HG03066 (cell line): Measurements from ENCODE around the gene C2orf49.

ENCODE experiments used
- ATAC-seq: cut with Tn5 transposase; IDR thresholded peaks from one replicate; pipeline ENCODE4 v1.9.1; 2021; ENCODE audit warnings: low read depth; ENCODE audit not compliant: unreplicated experiment

The C2orf49 gene

DNA sequence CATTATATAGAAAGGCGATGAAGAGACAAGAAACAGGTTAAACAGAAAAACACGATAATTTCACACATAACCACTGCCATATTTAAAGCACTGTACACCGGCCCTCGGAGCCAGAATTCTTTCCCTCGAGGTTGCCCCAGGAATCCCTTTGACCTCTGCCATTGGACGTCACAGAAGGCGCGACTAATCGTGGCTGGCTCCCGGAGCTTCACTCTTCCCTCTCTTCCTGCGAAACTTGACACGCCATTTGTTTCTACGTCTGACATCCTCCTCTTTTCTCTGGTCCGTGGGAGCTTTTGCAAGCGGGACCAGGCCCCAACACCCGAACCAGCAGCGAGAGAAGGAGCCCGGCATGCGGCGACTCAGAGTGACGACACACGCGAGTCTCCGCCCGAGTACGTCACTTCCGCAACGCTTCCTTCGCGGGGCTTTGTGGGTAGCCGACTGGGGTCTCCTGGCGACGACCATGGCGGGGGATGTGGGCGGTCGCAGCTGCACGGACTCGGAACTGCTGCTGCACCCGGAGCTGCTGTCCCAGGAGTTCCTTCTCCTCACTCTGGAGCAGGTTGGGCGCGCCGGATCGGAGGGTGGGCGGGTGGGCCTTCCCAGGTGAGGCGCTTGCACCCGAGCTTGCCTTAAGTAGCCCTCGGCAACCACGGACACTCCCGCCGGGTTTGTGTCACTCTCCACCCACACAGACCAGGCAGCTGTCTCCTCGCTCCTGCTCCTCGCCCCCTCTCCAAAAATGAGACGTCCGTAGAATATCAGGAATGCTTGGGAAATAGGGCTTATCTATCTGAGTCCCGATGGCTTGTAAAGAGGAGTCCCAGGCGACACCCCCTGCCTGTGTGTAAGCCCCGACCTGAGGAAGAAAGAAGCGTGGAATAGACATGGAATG is at the start of gene C2orf49:
C2orf49 (plus strand) TSS at position 419 of the 898 bp plus-strand sequence; CDS start at position 467, 48 bp downstream.
- ATAC-seq: peak; percentile 97

DNA sequence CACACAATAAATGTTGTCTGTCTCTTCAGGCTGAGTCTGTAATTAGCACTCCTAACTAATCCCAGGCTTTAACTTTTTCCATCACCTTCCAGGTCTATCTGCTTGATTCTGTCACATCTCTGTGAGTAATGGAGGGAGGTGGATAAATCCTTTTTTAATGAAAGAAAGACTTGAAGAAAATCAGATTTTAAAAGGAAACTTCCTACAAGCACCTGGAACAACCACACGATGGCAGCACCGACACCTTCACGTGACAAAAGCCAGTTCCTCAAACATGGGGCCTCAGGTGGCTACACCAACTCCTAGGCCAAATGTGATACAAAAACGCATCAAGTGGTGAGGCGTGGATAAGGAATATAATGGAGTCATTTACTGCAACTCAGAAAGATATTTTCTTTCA is 49.6 kb upstream of the C2orf49 start:
- ATAC-seq: peak; percentile 56

DNA sequence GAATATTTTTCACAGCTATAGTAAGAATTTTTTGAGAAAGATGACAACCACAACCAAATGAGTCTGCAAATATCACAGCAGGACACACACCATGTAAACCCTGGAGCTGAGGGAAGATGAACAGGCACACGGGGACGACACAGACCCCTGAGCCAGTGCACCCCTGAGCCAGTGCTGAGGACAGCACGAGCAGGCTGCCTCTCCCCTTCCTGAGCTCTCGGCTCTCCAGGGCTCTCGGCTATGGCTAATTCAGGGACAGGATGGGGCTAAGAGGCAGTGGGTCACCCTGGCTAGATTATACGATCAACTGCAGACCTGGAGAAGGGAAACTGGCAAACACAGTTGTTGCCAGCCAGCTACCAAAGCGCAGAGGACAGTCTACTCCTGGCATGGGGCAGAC is 49.2 kb upstream of the C2orf49 start:
- ATAC-seq: no peak

DNA sequence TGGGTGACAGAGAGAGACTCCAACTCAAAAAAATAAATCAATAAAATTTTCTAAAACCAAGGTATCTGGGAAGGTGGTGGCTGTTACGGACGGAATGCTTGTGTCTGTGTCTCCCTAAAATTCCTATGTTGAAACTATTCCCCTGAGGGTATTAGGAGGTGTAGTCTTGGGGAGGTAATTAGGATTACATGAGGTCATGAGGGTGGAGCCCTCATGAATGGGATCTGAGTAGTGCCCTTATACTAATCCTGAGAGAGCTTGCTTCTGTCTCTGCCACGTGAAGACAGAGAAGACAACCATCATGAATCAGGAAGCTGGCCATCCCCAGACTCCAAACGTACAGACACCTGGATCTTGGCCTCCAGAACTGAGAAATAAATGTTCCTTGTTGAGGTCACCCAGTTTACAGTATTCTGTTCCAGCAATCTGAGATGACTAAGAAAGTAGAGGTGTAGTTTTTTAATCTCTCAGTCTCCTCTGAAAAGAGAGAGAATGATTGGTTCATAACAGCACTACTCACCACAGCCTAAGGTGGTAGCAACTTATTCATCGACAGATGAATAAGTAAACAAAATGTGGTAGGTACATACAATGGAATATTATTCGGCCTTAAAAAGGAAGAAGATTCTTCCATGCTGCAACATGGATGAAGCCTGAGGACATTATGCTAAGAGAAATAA is 46.2 kb upstream of the C2orf49 start:
- ATAC-seq: no peak

DNA sequence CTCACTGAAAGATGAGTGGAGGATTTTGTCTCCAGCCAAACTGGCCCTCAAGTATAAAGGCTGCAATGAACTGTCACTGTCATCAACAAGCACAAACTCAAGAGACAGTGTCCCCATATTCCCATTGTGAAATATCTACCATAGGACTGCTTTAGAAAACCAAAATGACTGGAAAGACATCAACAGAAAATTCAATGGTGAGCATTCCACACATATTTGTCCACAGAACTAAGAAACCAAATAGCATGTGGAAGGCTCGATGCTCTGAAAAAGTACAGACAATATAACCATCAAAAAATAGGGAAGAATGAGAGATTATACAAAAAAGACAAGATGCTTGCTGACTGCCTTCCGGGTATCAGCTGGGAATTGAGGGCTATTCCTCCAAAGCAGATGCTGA is 45.4 kb upstream of the C2orf49 start:
- no peak for ATAC-seq

DNA sequence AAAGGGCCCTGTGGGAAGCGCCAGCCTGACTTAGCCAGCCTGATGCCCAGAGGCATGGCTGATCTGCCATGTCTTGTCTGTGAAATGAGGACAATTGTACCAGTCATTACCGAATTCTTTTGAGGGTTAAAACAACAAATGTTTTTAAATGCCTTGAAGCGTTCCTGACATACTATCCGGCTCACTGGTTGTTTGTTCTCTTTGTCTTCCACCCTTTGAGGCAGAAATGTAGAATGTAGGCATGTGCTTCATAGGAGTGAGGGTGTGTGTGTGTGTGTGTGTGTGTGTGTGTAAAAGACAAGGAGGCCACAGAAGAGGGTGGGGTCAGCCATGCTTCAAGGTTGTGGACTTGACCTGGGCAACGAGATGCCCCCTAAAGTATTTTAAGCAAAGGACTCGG is 43.3 kb upstream of the C2orf49 start:
- ATAC-seq: no peak

DNA sequence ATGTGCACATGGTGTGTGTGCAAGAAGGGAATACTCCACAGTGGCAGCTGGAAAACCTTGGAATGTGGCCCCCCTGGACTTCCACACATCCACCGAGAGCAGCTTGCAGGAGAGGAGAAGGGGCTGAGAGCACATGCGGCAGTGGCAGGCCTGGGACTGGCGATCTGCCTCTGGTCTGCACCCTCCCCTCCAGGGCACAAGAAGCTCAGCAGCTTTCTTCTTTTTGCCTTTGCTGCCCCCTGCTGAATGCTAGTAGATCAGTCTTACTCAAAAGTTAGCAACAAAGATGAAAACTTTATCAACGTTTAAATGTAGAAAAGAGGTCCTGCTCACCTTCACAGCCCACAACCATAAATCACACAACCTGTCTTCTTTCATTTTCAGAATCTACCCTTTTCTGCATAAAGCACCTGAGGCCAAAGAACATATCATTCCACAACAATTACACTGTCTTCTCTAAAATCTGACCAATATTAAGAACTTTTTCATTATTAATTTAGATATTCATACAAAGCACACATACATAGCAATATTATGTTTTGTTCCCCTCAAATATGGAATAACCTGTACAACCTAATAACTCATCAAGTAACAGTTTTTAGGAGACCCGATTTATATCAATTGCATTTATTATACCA is 42.4 kb upstream of the C2orf49 start:
- no peak for ATAC-seq

DNA sequence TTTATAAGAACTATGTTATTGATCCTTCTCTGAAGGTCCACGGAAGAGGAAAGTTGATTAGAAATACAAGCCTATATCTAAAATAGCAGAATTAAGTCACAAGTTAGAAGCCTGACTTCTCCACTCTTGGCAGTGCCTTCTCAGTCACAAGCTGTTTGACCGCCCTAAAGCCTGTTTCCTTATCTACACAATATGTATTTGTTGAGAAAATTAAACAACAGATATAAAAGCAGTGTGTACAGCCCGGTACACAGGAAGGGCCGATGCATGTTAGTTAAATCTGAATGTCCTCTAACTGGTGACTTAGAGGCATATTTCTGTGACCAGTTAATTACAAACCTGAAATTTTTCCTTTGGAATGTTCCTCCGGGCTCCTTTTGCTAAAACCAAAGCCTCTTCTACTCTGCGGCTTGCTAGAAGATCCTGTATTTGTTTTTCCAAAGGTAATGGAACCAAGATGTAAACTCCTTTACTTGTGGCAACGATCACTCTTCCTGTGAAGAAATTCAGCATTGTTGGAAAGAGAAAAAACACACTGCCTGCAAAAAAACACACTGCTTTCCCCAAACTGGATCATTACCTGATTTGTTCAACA is 41.2 kb upstream of the C2orf49 start:
- ATAC-seq: no peak

DNA sequence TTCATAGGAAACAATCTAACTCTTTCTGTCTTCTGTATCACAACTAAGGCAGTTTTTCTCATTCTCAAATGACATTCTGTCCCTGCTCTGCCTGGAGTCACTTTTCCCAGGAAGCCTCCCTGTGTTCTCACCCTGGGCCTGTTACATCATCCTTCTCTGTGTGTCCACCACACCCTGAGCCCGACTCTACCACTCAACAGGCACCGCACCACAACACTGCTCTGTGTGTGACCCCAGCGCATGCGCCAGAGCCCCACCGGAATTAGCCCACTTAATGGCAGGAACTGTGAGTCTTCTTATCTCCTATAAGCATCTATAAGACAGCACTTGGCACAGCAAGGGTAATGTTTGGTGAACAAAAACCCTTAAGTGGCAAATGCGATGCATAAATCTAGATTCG is 40.1 kb upstream of the C2orf49 start:
- no peak for ATAC-seq

DNA sequence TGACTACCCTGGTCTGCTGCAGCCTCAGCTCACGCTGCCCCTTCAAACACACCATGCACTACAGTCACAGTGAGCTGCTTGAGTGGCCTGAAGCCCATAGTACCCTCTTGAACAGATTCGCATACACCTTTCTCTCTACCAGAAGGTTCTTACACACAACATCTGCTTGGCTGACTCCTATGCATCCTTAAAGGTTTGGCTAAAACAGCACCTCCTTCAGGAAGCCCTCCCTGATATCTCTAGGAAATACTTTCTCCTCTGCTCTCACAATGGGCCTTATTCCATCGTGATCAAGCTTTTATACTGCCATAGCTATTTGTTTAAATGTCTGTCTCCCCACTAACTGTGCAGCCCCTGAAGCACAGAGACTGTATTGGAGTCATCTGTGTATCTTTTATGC is 39.3 kb upstream of the C2orf49 start:
- ATAC-seq: no peak

DNA sequence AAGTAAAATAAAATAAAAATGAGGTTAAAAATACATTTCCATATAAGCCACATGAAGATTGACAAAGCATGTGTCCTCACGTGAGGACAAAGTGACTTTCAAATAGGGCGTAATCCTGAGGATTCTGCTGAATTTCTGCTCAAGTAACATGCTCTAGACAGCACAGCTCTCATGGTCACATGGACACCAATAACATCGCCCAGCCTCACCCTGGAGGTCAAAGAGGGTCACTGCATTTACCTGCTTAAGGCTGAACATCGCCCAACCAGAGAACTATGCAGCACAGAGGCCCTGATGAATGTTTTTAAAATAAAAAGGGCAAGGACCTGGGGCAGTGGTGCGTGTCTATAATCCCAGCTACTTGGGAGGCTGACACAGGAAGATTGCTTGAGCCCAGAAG is 38.0 kb upstream of the C2orf49 start:
- ATAC-seq: no peak

DNA sequence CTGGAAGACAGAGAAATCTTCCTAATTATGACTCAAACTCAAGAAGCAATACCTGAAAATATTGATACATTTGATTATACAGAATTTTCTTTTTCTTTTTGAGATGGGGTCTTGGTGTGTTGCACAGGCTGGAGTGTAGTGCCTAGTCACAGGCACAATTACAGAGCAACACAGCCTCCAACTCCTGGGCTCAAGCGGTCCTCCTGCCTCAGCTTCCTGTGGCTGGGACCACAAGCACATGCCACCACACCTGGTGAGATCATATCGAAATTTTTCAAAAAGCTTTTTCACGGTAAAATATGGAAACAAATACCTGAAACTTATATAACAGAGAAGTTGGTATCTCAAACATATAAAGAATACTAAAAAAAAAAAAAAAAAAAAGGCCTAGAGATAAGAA is 35.7 kb upstream of the C2orf49 start:
- ATAC-seq: no peak

DNA sequence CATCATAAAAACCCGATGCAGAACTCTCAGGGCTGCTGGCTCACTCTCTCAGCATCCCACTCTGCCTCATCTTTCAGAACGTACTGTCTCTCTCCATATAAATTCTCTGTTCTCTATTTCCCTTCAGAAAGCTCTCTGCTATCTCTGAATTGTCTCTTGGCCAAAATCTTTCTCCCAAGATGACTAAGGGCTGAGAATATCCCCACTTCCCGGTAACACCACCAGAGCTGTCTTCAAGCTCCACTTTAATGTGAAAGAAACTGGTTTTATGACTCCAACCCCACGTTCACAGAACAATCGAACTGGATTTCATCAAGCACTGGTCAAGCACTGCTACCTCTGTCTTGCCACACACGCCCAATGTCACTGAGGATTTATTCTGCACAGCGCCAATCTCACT is 30.2 kb upstream of the C2orf49 start:
- ATAC-seq: no peak

DNA sequence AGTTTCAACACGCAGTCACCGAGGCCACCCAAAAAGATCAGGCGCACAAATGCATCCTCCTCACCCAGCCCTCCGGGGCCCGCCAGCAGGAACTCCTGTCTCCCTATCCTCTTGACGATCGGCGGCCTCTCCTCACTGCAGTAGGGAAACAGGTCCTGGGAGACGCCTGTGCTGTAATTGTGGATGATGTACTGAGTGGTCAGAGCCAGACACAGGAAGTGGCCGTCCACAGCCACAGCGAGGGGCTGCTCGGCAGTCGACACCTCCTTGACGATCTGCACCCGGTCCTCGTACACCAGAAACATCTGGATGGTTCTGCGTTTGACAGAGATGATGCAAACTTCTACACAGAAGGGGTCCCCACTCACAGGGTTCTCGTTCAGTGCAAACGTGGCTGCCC is 29.8 kb upstream of the C2orf49 start:
- no peak for ATAC-seq

DNA sequence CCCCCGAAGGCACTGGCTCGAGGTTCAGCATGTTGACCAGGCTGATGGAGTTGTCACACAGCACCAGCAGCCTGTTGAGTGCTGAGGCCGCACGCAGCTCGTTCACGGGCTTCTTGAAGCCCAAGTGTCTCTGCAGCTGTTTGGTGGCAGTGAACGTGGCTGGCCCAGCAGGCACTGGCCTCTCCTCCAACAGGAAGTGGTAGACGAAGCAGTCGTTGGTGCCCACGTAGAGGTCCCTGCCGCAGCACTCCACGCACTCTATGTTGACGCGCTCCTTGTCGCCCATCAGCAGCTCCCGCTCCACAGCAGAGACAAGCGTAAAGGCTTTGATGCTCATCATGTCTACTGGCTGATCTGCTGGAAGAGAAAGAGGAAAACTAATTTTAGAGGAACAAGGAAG is 29.4 kb upstream of the C2orf49 start:
- ATAC-seq: no peak

DNA sequence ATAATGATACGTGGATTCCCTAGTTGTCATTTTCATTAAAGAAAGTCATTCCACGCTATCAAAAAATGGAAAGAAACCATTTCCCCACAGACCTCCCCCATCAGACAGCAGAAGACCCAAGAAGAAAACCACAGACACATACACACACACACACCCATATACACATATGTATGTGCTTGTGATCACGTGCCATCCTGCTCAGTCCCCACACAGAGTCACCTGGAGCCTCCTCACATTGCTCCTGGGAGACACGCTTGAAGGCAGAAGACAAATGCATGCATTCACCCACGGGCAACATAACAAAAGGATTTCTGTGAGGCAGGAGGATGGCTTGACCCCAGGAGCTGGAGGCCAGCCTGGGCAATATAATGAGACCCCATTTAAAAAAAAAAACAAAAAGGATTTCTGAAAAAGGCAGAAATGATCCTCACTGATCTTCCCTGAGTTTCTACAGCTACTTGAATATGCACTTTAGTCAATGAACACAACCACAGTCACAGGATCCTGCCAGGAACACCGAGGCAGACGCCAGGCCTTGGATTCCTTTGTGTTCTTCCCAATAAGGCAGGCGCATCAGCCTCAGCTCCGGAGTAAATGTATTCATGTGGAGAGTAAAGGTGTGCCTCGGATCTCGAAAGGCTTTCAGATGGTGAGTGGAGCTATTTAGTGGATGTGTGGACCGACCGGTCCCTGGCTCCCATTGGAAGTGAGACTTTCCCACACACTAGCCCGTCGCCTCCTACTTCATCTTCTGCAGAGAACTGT is 28.8 kb upstream of the C2orf49 start:
- ATAC-seq: no peak

DNA sequence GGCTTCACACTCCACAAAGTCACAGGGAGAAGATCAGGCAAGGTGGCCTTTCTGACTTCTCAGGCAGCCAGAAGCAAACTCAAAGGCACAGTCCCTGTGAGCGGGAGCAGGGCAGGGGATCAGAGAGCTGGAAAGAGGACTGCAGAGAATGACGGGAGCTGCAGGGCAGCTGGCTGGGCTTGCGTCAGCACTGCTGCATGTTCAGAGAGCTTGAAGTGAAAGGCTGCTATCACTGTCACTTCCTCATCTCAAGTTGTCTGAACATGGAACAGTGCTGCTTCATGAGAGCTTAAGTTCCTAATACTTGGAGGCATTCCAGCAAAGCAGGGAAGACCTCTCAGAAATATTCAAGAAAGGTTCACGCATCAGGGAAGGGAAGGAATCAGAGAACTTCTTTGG is 28.2 kb upstream of the C2orf49 start:
- ATAC-seq: no peak

DNA sequence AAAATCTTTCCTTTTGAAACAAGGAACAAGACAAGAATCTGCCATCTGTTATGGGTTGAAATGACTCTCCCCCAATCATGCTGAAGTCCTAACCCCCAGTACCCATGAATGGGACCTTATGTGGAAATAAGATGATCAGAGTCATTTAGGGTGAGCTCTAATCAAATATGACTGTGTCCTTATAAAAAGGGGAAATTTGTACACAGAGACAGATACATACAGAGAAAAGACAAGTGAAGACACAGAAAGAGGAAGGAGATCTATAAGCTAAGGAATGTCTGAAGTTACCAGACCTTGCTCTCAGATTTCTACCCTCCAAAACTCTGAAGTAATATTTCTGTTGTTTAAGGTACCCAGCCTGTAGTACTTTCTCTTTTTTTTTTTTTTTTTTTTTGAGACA is 23.5 kb upstream of the C2orf49 start:
- no peak for ATAC-seq

DNA sequence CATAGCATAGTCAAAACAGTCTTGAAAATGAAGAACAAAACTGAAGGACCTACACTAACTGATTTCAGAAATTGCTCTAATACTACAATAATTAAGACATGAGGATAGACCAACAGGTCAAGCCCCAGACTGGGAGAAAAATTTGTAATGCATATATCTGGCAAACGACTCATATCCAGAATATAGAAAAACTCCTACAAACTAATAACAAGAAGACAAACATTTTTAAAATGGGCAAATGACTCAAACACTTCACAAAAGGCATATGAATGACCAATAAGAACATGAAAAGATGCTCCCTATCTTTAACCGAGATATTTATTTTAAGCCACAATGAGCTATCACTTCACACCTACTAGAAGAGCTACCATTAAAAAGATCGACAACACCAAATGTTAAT is 22.0 kb upstream of the C2orf49 start:
- ATAC-seq: no peak

DNA sequence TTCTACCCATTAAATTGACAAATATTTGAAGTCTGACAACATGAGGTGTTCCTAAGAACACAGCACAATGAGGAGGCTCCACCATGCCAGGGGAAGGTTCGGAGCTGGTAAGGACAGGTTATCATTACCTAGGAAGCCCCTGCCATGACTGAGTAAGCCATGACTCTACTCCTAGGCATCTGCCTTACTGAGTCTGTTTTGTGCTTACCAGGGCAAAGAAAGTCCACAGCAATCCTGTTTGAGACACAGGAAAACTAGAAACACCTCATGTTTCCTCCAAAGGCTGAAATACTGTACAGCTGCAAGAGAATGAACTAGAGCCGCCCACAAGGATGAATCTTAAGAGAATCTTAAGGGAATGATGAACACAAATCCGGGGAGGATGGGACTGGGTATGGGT is 19.4 kb upstream of the C2orf49 start:
- ATAC-seq: no peak
